ENCODE measurements around the gene SOX8.

Gene SOX8

GRCh38 chr16:972316-973002 is 9.1 kb upstream of the SOX8 start:
- FAIRE-seq (no peak), DNase-seq (ENCODE audit: low spot score) (no peak)

- no peak for FAIRE-seq
Observed at GRCh38 chr16:973366-973765, 8.2 kb upstream of the SOX8 start.

GRCh38 chr16:974001-974601 is 7.5 kb upstream of the SOX8 start:
- FAIRE-seq (no peak), DNase-seq (ENCODE audit: low spot score) (no peak)

More at GRCh38 chr16:973366-973765, 8.2 kb upstream of the SOX8 start:
- DNase-seq (ENCODE audit: low spot score) = no peak

- DNase-seq (ENCODE audit: low spot score) = no peak
- FAIRE-seq = no peak
Observed at GRCh38 chr16:974611-975261, 6.8 kb upstream of the SOX8 start.

- no peak for FAIRE-seq
- DNase-seq (ENCODE audit: low spot score) = no peak
Observed at GRCh38 chr16:975291-975690, 6.3 kb upstream of the SOX8 start.

- no peak for FAIRE-seq
- no peak for DNase-seq (ENCODE audit: low spot score)
Observed at GRCh38 chr16:976389-976931, 5.1 kb upstream of the SOX8 start.

GRCh38 chr16:977081-977701 is 4.4 kb upstream of the SOX8 start:
- FAIRE-seq (no peak), DNase-seq (ENCODE audit: low spot score) (no peak)

- DNase-seq (ENCODE audit: low spot score) = no peak
- FAIRE-seq = no peak
Observed at GRCh38 chr16:977896-978295, 3.7 kb upstream of the SOX8 start.

- DNase-seq (ENCODE audit: low spot score) (no peak), FAIRE-seq (no peak)
Observed at GRCh38 chr16:978403-978802, 3.2 kb upstream of the SOX8 start.

GRCh38 chr16:979147-979546 is 2.4 kb upstream of the SOX8 start:
- no peak for DNase-seq (ENCODE audit: low spot score)
- FAIRE-seq = no peak

- FAIRE-seq (no peak), DNase-seq (ENCODE audit: low spot score) (no peak)
Observed at GRCh38 chr16:979859-980594, 1.5 kb upstream of the SOX8 start.

GRCh38 chr16:980595-980854 is 1.0 kb upstream of the SOX8 start:
- FAIRE-seq (no peak), DNase-seq (ENCODE audit: low spot score) (no peak)

- FAIRE-seq (no peak), DNase-seq (ENCODE audit: low spot score) (no peak)
Observed at GRCh38 chr16:982145-983043, 824 bp downstream of the SOX8 start.

- no peak for FAIRE-seq
- no peak for DNase-seq (ENCODE audit: low spot score)
Observed at GRCh38 chr16:983044-984030, 1.8 kb downstream of the SOX8 start.

GRCh38 chr16:984121-984694 is 2.6 kb downstream of the SOX8 start:
- FAIRE-seq = no peak
- no peak for DNase-seq (ENCODE audit: low spot score)

GRCh38 chr16:984736-985636 is 3.4 kb downstream of the SOX8 start:
- FAIRE-seq (no peak), DNase-seq (ENCODE audit: low spot score) (no peak)

- FAIRE-seq (no peak), DNase-seq (ENCODE audit: low spot score) (no peak)
Observed at GRCh38 chr16:985646-986400, 4.3 kb downstream of the SOX8 start.
